Neural cell (in vitro differentiated cells): ENCODE measurements around the gene C1RL. TPM values are rescaled to one million over a fixed set of nuclear protein-coding genes. Genes with fewer than 3 reads are reported as not detected.

Source experiments
- H2AFZ ChIP-seq: fragments of 200-600, 300-800 bp; sonication (generic), shearing (Covaris generic); 2 replicates; pipeline ENCODE4 v1.6.0; 2014; ENCODE audit warnings: low read depth, mild to moderate bottlenecking, antibody characterized with exemption, low read length, moderate library complexity
- H3F3A ChIP-seq: fragments of 200-600 bp; shearing (Covaris generic); 2 replicates; pipeline ENCODE4 v1.6.1; 2016; ENCODE audit warnings: mild to moderate bottlenecking, moderate library complexity, mixed read lengths, antibody characterized with exemption, low read length; ENCODE audit not compliant: insufficient read depth, poor library complexity, severe bottlenecking
- H3K27ac ChIP-seq: fragments of 200-600, 300-800 bp; sonication (generic), shearing (Covaris generic); 2 replicates; pipeline ENCODE4 v1.5.1; 2014; ENCODE audit warnings: mild to moderate bottlenecking, low read length, moderate library complexity
- H3K27me3 ChIP-seq: fragments of 300-800, 200-600 bp; sonication (generic), shearing (Covaris generic); 2 replicates; pipeline ENCODE4 v1.6.0; 2014; ENCODE audit warnings: mild to moderate bottlenecking, low read depth, low read length, moderate library complexity; ENCODE audit not compliant: insufficient read depth
- H3K36me3 ChIP-seq: fragments of 300-800, 200-600 bp; sonication (generic), shearing (Covaris generic); 2 replicates; pipeline ENCODE4 v1.5.1; 2014; ENCODE audit warnings: mild to moderate bottlenecking, antibody characterized with exemption, low read length, moderate library complexity; ENCODE audit not compliant: insufficient read depth
- H3K4me2 ChIP-seq: fragments of 300-800, 200-600 bp; sonication (generic), shearing (Covaris generic); 2 replicates; pipeline ENCODE4 v1.6.0; 2014; ENCODE audit warnings: mild to moderate bottlenecking, low read length
- H3K4me3 ChIP-seq: fragments of 300-800, 200-600 bp; sonication (generic), shearing (Covaris generic); 2 replicates; pipeline ENCODE4 v1.5.1; 2014; ENCODE audit warnings: mild to moderate bottlenecking, low read length, moderate library complexity
- H3K79me2 ChIP-seq: fragments of 200-600 bp; shearing (Covaris generic); replicated peaks from 2 replicates; pipeline ENCODE4 v1.6.0; 2014; ENCODE audit warnings: mild to moderate bottlenecking, low read length, moderate library complexity; ENCODE audit not compliant: insufficient read depth
- H3K9ac ChIP-seq: fragments of 300-800, 200-600 bp; sonication (generic), shearing (Covaris generic); 2 replicates; pipeline ENCODE4 v1.6.1; 2016; ENCODE audit warnings: mild to moderate bottlenecking, low read length, mixed read lengths
- H3K9me2 ChIP-seq: fragments of 200-600 bp; shearing (Covaris generic); 2 replicates; pipeline ENCODE4 v1.6.1; 2016; ENCODE audit warnings: mild to moderate bottlenecking, low read length, mixed read lengths; ENCODE audit not compliant: insufficient read depth
- H3K9me3 ChIP-seq: fragments of 200-600, 300-800 bp; sonication (generic), shearing (Covaris generic); 2 replicates; pipeline ENCODE4 v1.6.1; 2016; ENCODE audit warnings: mild to moderate bottlenecking, mixed run types, low read length, moderate library complexity, mixed read lengths
- H4K20me1 ChIP-seq: fragments of 200-600 bp; shearing (Covaris generic); 2 replicates; pipeline ENCODE4 v1.6.1; 2016; ENCODE audit warnings: mild to moderate bottlenecking, mixed run types; ENCODE audit not compliant: insufficient read depth
- CTCF ChIP-seq: fragments of 450-650 bp; IDR thresholded peaks from 2 replicates; pipeline ENCODE4 v1.5.1; 2014; ENCODE audit warnings: antibody characterized with exemption, mild to moderate bottlenecking, moderate library complexity; ENCODE audit not compliant: poor library complexity, severe bottlenecking
- EP300 ChIP-seq: fragments of 450-650 bp; conservative IDR thresholded peaks from 2 replicates; pipeline ENCODE4 v1.6.1; 2014; ENCODE audit warnings: antibody characterized with exemption, mild to moderate bottlenecking, moderate library complexity; ENCODE audit not compliant: poor library complexity, severe bottlenecking
- EZH2 ChIP-seq: fragments of 200-600, 300-800 bp; shearing (Covaris generic), sonication (generic); IDR thresholded peaks from 2 replicates; pipeline ENCODE4 v1.6.1; 2014; ENCODE audit warnings: antibody characterized with exemption, low read length, borderline replicate concordance, mild to moderate bottlenecking; ENCODE audit not compliant: insufficient read depth, poor library complexity, severe bottlenecking
- MXI1 ChIP-seq: fragments of 450-650 bp; conservative IDR thresholded peaks from 2 replicates; pipeline ENCODE4 v1.6.1; 2014; ENCODE audit warnings: antibody characterized with exemption, mild to moderate bottlenecking; ENCODE audit not compliant: poor library complexity, severe bottlenecking
- POLR2AphosphoS5 ChIP-seq: IDR thresholded peaks from 2 replicates; pipeline ENCODE4 v1.6.1; 2012
- RAD21 ChIP-seq: fragments of 450-650 bp; conservative IDR thresholded peaks from 2 replicates; pipeline ENCODE4 v1.6.1; 2014; ENCODE audit warnings: antibody characterized with exemption, mild to moderate bottlenecking, moderate library complexity
- REST ChIP-seq: IDR thresholded peaks from 2 replicates; pipeline ENCODE4 v1.6.1; 2012; ENCODE audit warnings: borderline replicate concordance
- SMC3 ChIP-seq: fragments of 450-650 bp; conservative IDR thresholded peaks from 2 replicates; pipeline ENCODE4 v1.6.1; 2014; ENCODE audit warnings: antibody characterized with exemption, mild to moderate bottlenecking, moderate library complexity; ENCODE audit not compliant: poor library complexity
- TAF1 ChIP-seq: IDR thresholded peaks from 2 replicates; pipeline ENCODE4 v1.6.1; 2012; ENCODE audit warnings: low read depth
- polyA plus RNA-seq: library from polyadenylated mRNA; depleted of rRNA; stranded (reverse); fragments of >200 nt; gene quantifications from 2 replicates; pipeline ENCODE4 v1.2.3, GENCODE V29; 2014

The C1RL gene
- polyA plus RNA-seq, 1 donor from 2014 or later: 2.8 TPM

GRCh38 chr12:7073946-7074345 lies 35.1 kb downstream of the C1RL start:
- H3F3A ChIP-seq: no peaks in the 10 kb centered on the region
- H3K79me2 ChIP-seq: no peaks in the 10 kb centered on the region
- H3K4me3 ChIP-seq: no peak overlapping the region
- H3K27ac ChIP-seq: no peak overlapping the region
- no peak overlapping the region for H3K9ac ChIP-seq
- no peaks in the 10 kb centered on the region for H3K27me3 ChIP-seq
- no peaks in the 10 kb centered on the region for H3K9me2 ChIP-seq
- no peaks in the 10 kb centered on the region for H3K36me3 ChIP-seq
- H2AFZ ChIP-seq: no peak overlapping the region
- no peaks in the 10 kb centered on the region for H4K20me1 ChIP-seq
- H3K4me2 ChIP-seq: no peak overlapping the region
- no peaks in the 10 kb centered on the region for H3K9me3 ChIP-seq
- TF ChIP-seq REST (no peak), RAD21 (no peak), MXI1 (no peak), EZH2 (no peak), EP300 (no peak), CTCF (no peak), POLR2AphosphoS5 (no peak), SMC3 (no peak), TAF1 (no peak)

- no peaks in the 10 kb centered on the region for H3F3A ChIP-seq
- TF ChIP-seq SMC3: no peak
- TF ChIP-seq MXI1: no peak
- no peak for TF ChIP-seq TAF1
- no peak for TF ChIP-seq EP300
- TF ChIP-seq EZH2: no peak
- no peak for TF ChIP-seq CTCF
- no peak for TF ChIP-seq REST
- TF ChIP-seq POLR2AphosphoS5: no peak
- TF ChIP-seq RAD21: no peak
- H3K4me2 ChIP-seq: no peak overlapping the region
Observed at GRCh38 chr12:7072554-7072953, 36.5 kb downstream of the C1RL start.

More at GRCh38 chr12:7072554-7072953, 36.5 kb downstream of the C1RL start:
- Histone ChIP-seq H3K27me3 (no peaks in the 10 kb centered on the region), H4K20me1 (no peaks in the 10 kb centered on the region), H3K27ac (no peak overlapping the region), H3K79me2 (no peaks in the 10 kb centered on the region), H3K4me3 (no peak overlapping the region), H3K36me3 (no peaks in the 10 kb centered on the region), H2AFZ (no peak overlapping the region), H3K9me2 (no peaks in the 10 kb centered on the region), H3K9me3 (no peaks in the 10 kb centered on the region), H3K9ac (no peak overlapping the region)
